Transverse colon (tissue), 4 donors: ENCODE results near the gene TRPM6.

Experiments
- EP300 ChIP-seq: sonication (generic); formaldehyde crosslinking; IDR thresholded peaks from one replicate; pipeline ENCODE4 v1.6.1; 2017; ENCODE audit warnings: antibody characterized with exemption, low read depth
- POLR2A ChIP-seq: fragments of 450-650 bp; IDR thresholded peaks from one replicate; pipeline ENCODE4 v1.6.1; 2016; ENCODE audit warnings: antibody characterized with exemption, mild to moderate bottlenecking, moderate library complexity
- POLR2AphosphoS5 ChIP-seq, 3 donors: sonication (generic); formaldehyde crosslinking; IDR thresholded peaks; one replicate each; pipeline ENCODE4 v1.6.1; 2016; ENCODE audit warnings: antibody characterized with exemption in 3 of 3
- TF ChIP-seq, protein P1 (sequence below), 5 experiments: fragments of 200-600 bp in 3 of 5; fragments of 450-650 bp in 2 of 5; sonication (generic) in 3 of 5; IDR thresholded peaks; 1 replicate in 2 of 5; 2 replicates in 3 of 5; pipeline ENCODE4 v1.5.1; 2016 to 2017; ENCODE audit warnings: antibody characterized with exemption in 5 of 5, inconsistent platforms in 3 of 5, mild to moderate bottlenecking in 2 of 5, moderate library complexity in 1 of 5

DNA sequence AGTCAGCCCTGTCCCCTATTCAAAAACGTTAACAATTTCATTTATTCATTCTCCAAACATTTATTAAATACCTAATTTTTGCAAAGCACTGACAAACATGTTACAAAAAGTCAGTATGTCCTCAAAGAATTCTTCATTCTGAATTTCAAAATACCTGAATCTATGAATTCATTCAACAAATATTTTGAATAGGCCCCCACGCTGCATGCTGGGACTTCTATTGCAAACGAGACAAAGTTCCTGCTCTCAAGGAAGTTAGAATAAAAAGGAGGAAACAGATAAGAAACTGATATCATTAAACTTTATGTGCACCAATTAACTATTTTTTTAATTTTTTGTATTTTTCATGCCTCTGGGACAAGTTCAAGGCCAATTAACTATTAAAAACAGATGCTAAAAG is 26.6 kb downstream of the TRPM6 start:
- TF ChIP-seq POLR2A (no peak), POLR2AphosphoS5 (IDR thresholded peaks at IDR 0.05) (no peak), EP300 (no peak)
- TF ChIP-seq, protein P1, sequence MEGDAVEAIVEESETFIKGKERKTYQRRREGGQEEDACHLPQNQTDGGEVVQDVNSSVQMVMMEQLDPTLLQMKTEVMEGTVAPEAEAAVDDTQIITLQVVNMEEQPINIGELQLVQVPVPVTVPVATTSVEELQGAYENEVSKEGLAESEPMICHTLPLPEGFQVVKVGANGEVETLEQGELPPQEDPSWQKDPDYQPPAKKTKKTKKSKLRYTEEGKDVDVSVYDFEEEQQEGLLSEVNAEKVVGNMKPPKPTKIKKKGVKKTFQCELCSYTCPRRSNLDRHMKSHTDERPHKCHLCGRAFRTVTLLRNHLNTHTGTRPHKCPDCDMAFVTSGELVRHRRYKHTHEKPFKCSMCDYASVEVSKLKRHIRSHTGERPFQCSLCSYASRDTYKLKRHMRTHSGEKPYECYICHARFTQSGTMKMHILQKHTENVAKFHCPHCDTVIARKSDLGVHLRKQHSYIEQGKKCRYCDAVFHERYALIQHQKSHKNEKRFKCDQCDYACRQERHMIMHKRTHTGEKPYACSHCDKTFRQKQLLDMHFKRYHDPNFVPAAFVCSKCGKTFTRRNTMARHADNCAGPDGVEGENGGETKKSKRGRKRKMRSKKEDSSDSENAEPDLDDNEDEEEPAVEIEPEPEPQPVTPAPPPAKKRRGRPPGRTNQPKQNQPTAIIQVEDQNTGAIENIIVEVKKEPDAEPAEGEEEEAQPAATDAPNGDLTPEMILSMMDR (IDR thresholded peaks at IDR 0.05): no peak
